Lung (tissue), 12 donors: Measurements from ENCODE around the gene HIPK4. TPM values are rescaled to one million over a fixed set of nuclear protein-coding genes. Genes with fewer than 3 reads are reported as not detected.

Experiments
- ATAC-seq: fragments of 200-7000 bp; cut with Tn5 transposase; one replicate; pipeline ENCODE4 v1.9.1; 2020; ENCODE audit warnings: moderate number of reproducible peaks; ENCODE audit not compliant: insufficient read depth, low FRiP score
- DNase-seq, 3 donors: peaks; one replicate each; pipeline ENCODE4 v3.0.0-alpha.2; 2013 to 2017
- H3K27ac ChIP-seq, 2 donors: one replicate each; pipeline ENCODE4 v1.5.1; 2013; ENCODE audit warnings: mild to moderate bottlenecking in 2 of 2, moderate library complexity in 2 of 2, control low read depth in 1 of 2, inconsistent platforms in 1 of 2, low read depth in 1 of 2, low read length in 1 of 2
- H3K27me3 ChIP-seq, 3 donors: one replicate each; pipeline ENCODE4 v1.5.1; 2013; ENCODE audit warnings: low read length in 2 of 3; ENCODE audit not compliant: control insufficient read depth in 3 of 3, insufficient read depth in 3 of 3
- H3K36me3 ChIP-seq, 4 donors: one replicate each; pipeline ENCODE4 v1.5.1; 2013; ENCODE audit warnings: low read length in 4 of 4, mild to moderate bottlenecking in 1 of 4, moderate library complexity in 1 of 4; ENCODE audit not compliant: control insufficient read depth in 4 of 4, insufficient read depth in 4 of 4
- H3K4me1 ChIP-seq, 5 donors: one replicate each; pipeline ENCODE4 v1.5.1; 2013; ENCODE audit warnings: low read length in 5 of 5, mild to moderate bottlenecking in 2 of 5, moderate library complexity in 1 of 5; ENCODE audit not compliant: control insufficient read depth in 5 of 5, insufficient read depth in 5 of 5
- H3K4me3 ChIP-seq: one replicate; pipeline ENCODE4 v1.5.1; 2013; ENCODE audit warnings: mild to moderate bottlenecking, control low read depth, moderate library complexity
- H3K9ac ChIP-seq, 2 donors: one replicate each; pipeline ENCODE4 v1.5.1; 2013; ENCODE audit warnings: low read length in 2 of 2, control low read depth in 1 of 2; ENCODE audit not compliant: insufficient read depth in 1 of 2
- H3K9me3 ChIP-seq, 4 donors: one replicate each; pipeline ENCODE4 v1.5.1; 2013; ENCODE audit warnings: low read length in 3 of 4, mild to moderate bottlenecking in 1 of 4, moderate library complexity in 1 of 4; ENCODE audit not compliant: control insufficient read depth in 4 of 4, insufficient read depth in 3 of 4
- CTCF ChIP-seq: IDR thresholded peaks from 2 replicates; pipeline ENCODE4 v1.5.1; 2012; ENCODE audit warnings: mild to moderate bottlenecking; ENCODE audit errors: control extremely low read depth, extremely low read depth
- WGBS, 2 donors: extraction: QIAGEN DNeasy Blood & Tissue Kit; methylation state at CpG; one replicate each; pipeline ENCODE4 v1.1.7; 2013; 5-methylcytosine and 5-hydroxymethylcytosine counted together
- polyA plus RNA-seq, 2 donors: library from polyadenylated mRNA; stranded (reverse); fragments of 200-250 nt; gene quantifications; one replicate each; pipeline ENCODE4 v1.2.1, GENCODE V29; 2013
- total RNA-seq, 2 donors: library from RNA; depleted of rRNA in 1 of 2; stranded (reverse); fragments of >200 nt in 1 of 2; gene quantifications; one replicate each; pipeline ENCODE4 v1.2.1, GENCODE V29; 2014 to 2021
- donor health status: control.
- donor health status: control.
- donor health status: Bipolar disorder and iron deficiency.
- donor health status: healthy.
- donor health status: DM: yes; HTN: yes; CAD: no.

The HIPK4 gene
- total and polyA plus RNA-seq, 4 donors = 0.10 to 0.43 (median 0.22) TPM; not detected in 1

- WGBS, 2 donors = 94 to 95% methylated on average over 6 of the region's 6 CpGs
- peaks cover 0 to 9% (median 3%) of the 10 kb centered on the region in 5 donors for H3K4me1 ChIP-seq
- H3K9me3 ChIP-seq = no peaks in the 10 kb centered on the region
- H3K9ac ChIP-seq = no peak overlapping the region
- DNase-seq (peak in 1 of 3 donors; percentile 12), ATAC-seq (no peak)
- H3K27ac ChIP-seq = no peak overlapping the region
- no peaks in the 10 kb centered on the region for H3K27me3 ChIP-seq
- H3K4me3 ChIP-seq = no peak overlapping the region
- peaks cover 0 to 4% (median under 1%) of the 10 kb centered on the region in 4 donors for H3K36me3 ChIP-seq
- TF ChIP-seq CTCF = no peak
Measured at GRCh38 chr19:40356681-40357595, 33.0 kb downstream of the HIPK4 start.

GRCh38 chr19:40355975-40356680 is 33.9 kb downstream of the HIPK4 start:
- no peaks in the 10 kb centered on the region for H3K27me3 ChIP-seq
- peaks cover 0 to 4% (median under 1%) of the 10 kb centered on the region in 4 donors for H3K36me3 ChIP-seq
- H3K27ac ChIP-seq = no peak overlapping the region
- H3K9me3 ChIP-seq = no peaks in the 10 kb centered on the region
- no peak for DNase-seq
- H3K4me1 ChIP-seq = peaks cover 0 to 9% (median 3%) of the 10 kb centered on the region in 5 donors
- no peak for TF ChIP-seq CTCF
- H3K9ac ChIP-seq = no peak overlapping the region
- no peak overlapping the region for H3K4me3 ChIP-seq
- WGBS, 2 donors = 79 to 81% methylated on average over 9 of the region's 9 CpGs
- no peak for ATAC-seq

GRCh38 chr19:40348961-40349507 is 40.9 kb downstream of the HIPK4 start:
- H3K9me3 ChIP-seq = no peaks in the 10 kb centered on the region
- TF ChIP-seq CTCF = no peak
- 11% methylated on average over 17 of the region's 17 CpGs for WGBS, 2 donors
- no peaks in the 10 kb centered on the region for H3K27me3 ChIP-seq
- peak overlapping the region; percentile 56 for H3K4me3 ChIP-seq
- peak overlapping the region; percentile 40 to 77 for H3K27ac ChIP-seq
- ATAC-seq = no peak
- peak; percentile 37 to 62 (median 60) for DNase-seq
- H3K9ac ChIP-seq = peak overlapping the region; percentile 41 to 99
- peaks cover 0 to 15% (median 5%) of the 10 kb centered on the region in 5 donors for H3K4me1 ChIP-seq
- H3K36me3 ChIP-seq = peaks cover 0 to 5% (median 0%) of the 10 kb centered on the region in 4 donors
